Aorta (tissue), 5 donors: ENCODE measurements around the gene BBS4. TPM values are rescaled to one million over a fixed set of nuclear protein-coding genes. Genes with fewer than 3 reads are reported as not detected.
A peak's percentile ranks its signal among the peaks of the same experiment; 100 is the strongest.

ENCODE experiments used
- ATAC-seq: fragments of 200-7000 bp; cut with Tn5 transposase; one replicate; pipeline ENCODE4 v1.9.1; 2022; ENCODE audit warnings: moderate library complexity; ENCODE audit not compliant: low FRiP score
- DNase-seq, 2 donors: peaks; one replicate each; pipeline ENCODE4 v3.0.0-alpha.2; 2020
- H3K27ac ChIP-seq, 2 donors: one replicate each; pipeline ENCODE4 v1.5.1; 2013; ENCODE audit warnings: low read length in 2 of 2, mild to moderate bottlenecking in 2 of 2, moderate library complexity in 2 of 2, control low read depth in 1 of 2, inconsistent platforms in 1 of 2, low read depth in 1 of 2
- H3K27me3 ChIP-seq, 2 donors: one replicate each; pipeline ENCODE4 v1.6.1; 2013; ENCODE audit warnings: control low read depth in 1 of 2, low read length in 1 of 2, mild to moderate bottlenecking in 1 of 2, moderate library complexity in 1 of 2; ENCODE audit not compliant: insufficient read depth in 2 of 2, control insufficient read depth in 1 of 2
- H3K36me3 ChIP-seq, 2 donors: one replicate each; pipeline ENCODE4 v1.6.1; 2013; ENCODE audit warnings: control low read depth in 1 of 2, low read length in 1 of 2, mild to moderate bottlenecking in 1 of 2; ENCODE audit not compliant: insufficient read depth in 2 of 2, control insufficient read depth in 1 of 2
- H3K4me1 ChIP-seq, 2 donors: one replicate each; pipeline ENCODE4 v1.6.1; 2013; ENCODE audit warnings: low read length in 2 of 2, control low read depth in 1 of 2, mild to moderate bottlenecking in 1 of 2, moderate library complexity in 1 of 2; ENCODE audit not compliant: insufficient read depth in 2 of 2, control insufficient read depth in 1 of 2
- H3K4me3 ChIP-seq, 2 donors: one replicate each; pipeline ENCODE4 v1.5.1; 2013; ENCODE audit warnings: low read length in 2 of 2, control low read depth in 1 of 2, mild to moderate bottlenecking in 1 of 2
- H3K9me3 ChIP-seq: one replicate; pipeline ENCODE4 v1.6.1; 2013; ENCODE audit warnings: mild to moderate bottlenecking, low read length; ENCODE audit not compliant: control insufficient read depth
- WGBS, 2 donors: extraction: QIAGEN DNeasy Blood & Tissue Kit; methylation state at CpG; one replicate each; pipeline ENCODE4 v1.1.7; 2013; 5-methylcytosine and 5-hydroxymethylcytosine counted together
- intact Hi-C, 2 donors: fragments of 100-400 bp; cut with DNase I; formaldehyde crosslinking; loops; one replicate each; pipeline versions ENCODE4 v1.14.2 to v1.15.0; 2022
- polyA plus RNA-seq, 2 donors: library from polyadenylated mRNA; stranded (reverse); fragments of 200-250 nt; gene quantifications; one replicate each; pipeline ENCODE4 v1.2.3, GENCODE V29; 2013
- total RNA-seq, 2 donors: library from RNA; stranded (reverse); fragmentation: NEBNext Ultra II Directional; extraction: Animal tissue kit (Norgen Biotek cat#: 25700); gene quantifications; one replicate each; pipeline ENCODE4 v1.2.1, GENCODE V29; 2021
- donor health status: healthy with polysubstance abuse.
- donor health status: Bipolar disorder and iron deficiency.
- donor health status: DM: no; HTN: no; CAD: no.
- donor health status: DM: no; HTN: no; CAD: no.
- donor health status: DM: yes; HTN: yes; CAD: no.

BBS4 gene
- total and polyA plus RNA-seq, 4 donors: 5.8 to 61.4 (median 21.5) TPM

GRCh38 chr15:72786676-72787345 lies 100.8 kb downstream of the BBS4 start:
- DNase-seq (no peak), ATAC-seq (no peak)
- WGBS, 2 donors: 79% methylated on average over 8 of the region's 8 CpGs
- no peaks in the 10 kb centered on the region for H3K9me3 ChIP-seq
- no peaks in the 10 kb centered on the region for H3K36me3 ChIP-seq
- H3K27ac ChIP-seq: peak overlapping the region in 1 of 2 donors; percentile 48
- peaks cover 0 to 3% of the 10 kb centered on the region in 2 donors for H3K4me1 ChIP-seq
- intact Hi-C loops: loop anchor here (10.0 kb wide), 2 partner anchors 458 to 488 kb away; no protein-coding TSS in a partner anchor
- no peaks in the 10 kb centered on the region for H3K27me3 ChIP-seq
- no peak overlapping the region for H3K4me3 ChIP-seq

- no peak overlapping the region for H3K4me3 ChIP-seq
- 20 to 22% methylated on average over 1 of the region's 1 CpG for WGBS, 2 donors
- ATAC-seq (no peak), DNase-seq (no peak)
- intact Hi-C loops: loop anchor here (10.0 kb wide), 2 partner anchors 457 to 487 kb away; no protein-coding TSS in a partner anchor
- no peaks in the 10 kb centered on the region for H3K27me3 ChIP-seq
- H3K9me3 ChIP-seq: no peaks in the 10 kb centered on the region
- H3K4me1 ChIP-seq: peaks cover 0 to 3% of the 10 kb centered on the region in 2 donors
- no peaks in the 10 kb centered on the region for H3K36me3 ChIP-seq
- no peak overlapping the region for H3K27ac ChIP-seq
These were observed 101.5 kb downstream of the BBS4 start for GRCh38 chr15:72787526-72787925.

Other genes starting within 250 kb of the BBS4 start
- gene ARIH1, start 211.9 kb upstream of the BBS4 start, total RNA-seq: 100 to 1,000 TPM; 162 to 165 TPM
- gene ARIH1, start 211.9 kb upstream of the BBS4 start, polyA plus RNA-seq: 10 to 100 TPM; 27.2 to 29.9 TPM
- gene GOLGA6B, start 31.5 kb upstream of the BBS4 start, total RNA-seq: not detected
- not detected for gene GOLGA6B, start 31.5 kb upstream of the BBS4 start, polyA plus RNA-seq
- gene HIGD2B, start within 50 bp of the BBS4 start, total RNA-seq: not detected
- not detected for gene HIGD2B, start within 50 bp of the BBS4 start, polyA plus RNA-seq
- gene ADPGK, start 97.6 kb downstream of the BBS4 start, total RNA-seq: 10 to 100 TPM; 46.9 to 52.1 TPM
- gene ADPGK, start 97.6 kb downstream of the BBS4 start, polyA plus RNA-seq: 10 to 100 TPM; 11.3 to 32.7 TPM